Osteoblast (primary cell): ENCODE measurements around the gene PPARGC1A. TPM values are rescaled to one million over a fixed set of nuclear protein-coding genes. Genes with fewer than 3 reads are reported as not detected.

ENCODE experiments used
- DNase-seq: peaks from one replicate; pipeline ENCODE4 v3.0.0; 2011; ENCODE audit warnings: low spot score, mixed read lengths; ENCODE audit not compliant: insufficient read length; ENCODE audit errors: missing footprints
- H2AFZ ChIP-seq: 2 replicates; pipeline ENCODE4 v1.6.0; 2011; ENCODE audit warnings: mild to moderate bottlenecking, low read length
- H3K27ac ChIP-seq: 2 replicates; pipeline ENCODE4 v1.5.1; 2011; ENCODE audit warnings: mild to moderate bottlenecking, low read depth, low read length, moderate library complexity
- H3K27me3 ChIP-seq: 2 replicates; pipeline ENCODE4 v1.6.0; 2012; ENCODE audit warnings: mild to moderate bottlenecking, control low read depth, inconsistent platforms, low read length, moderate library complexity; ENCODE audit not compliant: insufficient read depth
- H3K36me3 ChIP-seq: 2 replicates; pipeline ENCODE4 v1.5.1; 2011; ENCODE audit warnings: mild to moderate bottlenecking, low read length, control low read depth, moderate library complexity; ENCODE audit not compliant: insufficient read depth
- H3K4me1 ChIP-seq: 2 replicates; pipeline ENCODE4 v1.5.1; 2011; ENCODE audit warnings: mild to moderate bottlenecking, low read length, control low read depth, moderate library complexity; ENCODE audit not compliant: insufficient read depth
- H3K4me2 ChIP-seq: 2 replicates; pipeline ENCODE4 v1.6.0; 2011; ENCODE audit warnings: mild to moderate bottlenecking, low read length; ENCODE audit not compliant: insufficient read depth
- H3K4me3 ChIP-seq: fragments of 200-600 bp; sonication (generic); 3 replicates; pipeline ENCODE4 v1.5.1; 2012; ENCODE audit warnings: mild to moderate bottlenecking, low read length, inconsistent platforms; ENCODE audit not compliant: insufficient read depth
- H3K79me2 ChIP-seq: 2 replicates; pipeline ENCODE4 v1.6.0; 2012; ENCODE audit warnings: mild to moderate bottlenecking, low read length, control low read depth, inconsistent platforms; ENCODE audit not compliant: insufficient read depth
- H3K9me3 ChIP-seq: 2 replicates; pipeline ENCODE4 v1.5.1; 2011; ENCODE audit warnings: low read depth, low read length, control low read depth
- H4K20me1 ChIP-seq: 2 replicates; pipeline ENCODE4 v1.6.0; 2012; ENCODE audit warnings: mild to moderate bottlenecking, low read length, control low read depth; ENCODE audit not compliant: insufficient read depth
- total RNA-seq: library from RNA; depleted of rRNA; stranded (reverse); fragments of >200 nt; gene quantifications from 2 replicates; pipeline ENCODE4 v1.2.3, GENCODE V29; 2012
- TF ChIP-seq, protein P1 (sequence below): IDR thresholded peaks from 2 replicates; pipeline ENCODE4 v1.5.1; 2011; ENCODE audit warnings: mild to moderate bottlenecking, low read depth, low read length, moderate library complexity; ENCODE audit errors: extremely low read depth

PPARGC1A gene
- total RNA-seq, 1 donor, result 2.5 TPM

DNA sequence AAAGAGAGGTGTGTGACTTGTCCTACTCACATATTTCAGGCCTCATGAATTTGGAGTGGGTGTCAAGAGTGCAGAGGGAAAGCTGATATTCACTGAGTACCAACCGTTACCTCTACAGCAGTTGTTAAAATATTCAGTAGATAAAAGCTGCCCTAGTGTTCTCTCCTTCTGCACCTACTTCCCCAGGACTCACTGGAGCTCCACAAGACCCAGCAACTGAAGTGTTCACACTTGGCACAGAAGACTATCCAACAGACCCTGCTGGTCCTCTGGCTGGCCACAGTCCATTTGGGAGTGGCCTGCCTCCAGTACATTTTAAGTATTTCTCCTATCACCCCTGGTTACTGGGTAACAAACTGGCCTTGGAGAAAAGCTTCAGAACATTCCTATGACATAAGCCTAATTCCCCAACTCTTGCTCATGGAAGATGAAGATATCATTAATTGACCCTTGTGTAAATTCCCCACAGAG lies 70.8 kb downstream of the PPARGC1A start:
- TF ChIP-seq, protein P1, sequence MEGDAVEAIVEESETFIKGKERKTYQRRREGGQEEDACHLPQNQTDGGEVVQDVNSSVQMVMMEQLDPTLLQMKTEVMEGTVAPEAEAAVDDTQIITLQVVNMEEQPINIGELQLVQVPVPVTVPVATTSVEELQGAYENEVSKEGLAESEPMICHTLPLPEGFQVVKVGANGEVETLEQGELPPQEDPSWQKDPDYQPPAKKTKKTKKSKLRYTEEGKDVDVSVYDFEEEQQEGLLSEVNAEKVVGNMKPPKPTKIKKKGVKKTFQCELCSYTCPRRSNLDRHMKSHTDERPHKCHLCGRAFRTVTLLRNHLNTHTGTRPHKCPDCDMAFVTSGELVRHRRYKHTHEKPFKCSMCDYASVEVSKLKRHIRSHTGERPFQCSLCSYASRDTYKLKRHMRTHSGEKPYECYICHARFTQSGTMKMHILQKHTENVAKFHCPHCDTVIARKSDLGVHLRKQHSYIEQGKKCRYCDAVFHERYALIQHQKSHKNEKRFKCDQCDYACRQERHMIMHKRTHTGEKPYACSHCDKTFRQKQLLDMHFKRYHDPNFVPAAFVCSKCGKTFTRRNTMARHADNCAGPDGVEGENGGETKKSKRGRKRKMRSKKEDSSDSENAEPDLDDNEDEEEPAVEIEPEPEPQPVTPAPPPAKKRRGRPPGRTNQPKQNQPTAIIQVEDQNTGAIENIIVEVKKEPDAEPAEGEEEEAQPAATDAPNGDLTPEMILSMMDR, result no peak
- no peaks in the 10 kb centered on the region for H3K27me3 ChIP-seq
- no peaks in the 10 kb centered on the region for H3K4me1 ChIP-seq
- no peak overlapping the region for H3K4me2 ChIP-seq
- H3K9me3 ChIP-seq, result no peaks in the 10 kb centered on the region
- H2AFZ ChIP-seq, result no peak overlapping the region
- H3K36me3 ChIP-seq, result no peaks in the 10 kb centered on the region
- no peak for DNase-seq
- H3K4me3 ChIP-seq, result no peak overlapping the region
- no peaks in the 10 kb centered on the region for H3K79me2 ChIP-seq
- H4K20me1 ChIP-seq, result no peaks in the 10 kb centered on the region
- no peak overlapping the region for H3K27ac ChIP-seq

DNA sequence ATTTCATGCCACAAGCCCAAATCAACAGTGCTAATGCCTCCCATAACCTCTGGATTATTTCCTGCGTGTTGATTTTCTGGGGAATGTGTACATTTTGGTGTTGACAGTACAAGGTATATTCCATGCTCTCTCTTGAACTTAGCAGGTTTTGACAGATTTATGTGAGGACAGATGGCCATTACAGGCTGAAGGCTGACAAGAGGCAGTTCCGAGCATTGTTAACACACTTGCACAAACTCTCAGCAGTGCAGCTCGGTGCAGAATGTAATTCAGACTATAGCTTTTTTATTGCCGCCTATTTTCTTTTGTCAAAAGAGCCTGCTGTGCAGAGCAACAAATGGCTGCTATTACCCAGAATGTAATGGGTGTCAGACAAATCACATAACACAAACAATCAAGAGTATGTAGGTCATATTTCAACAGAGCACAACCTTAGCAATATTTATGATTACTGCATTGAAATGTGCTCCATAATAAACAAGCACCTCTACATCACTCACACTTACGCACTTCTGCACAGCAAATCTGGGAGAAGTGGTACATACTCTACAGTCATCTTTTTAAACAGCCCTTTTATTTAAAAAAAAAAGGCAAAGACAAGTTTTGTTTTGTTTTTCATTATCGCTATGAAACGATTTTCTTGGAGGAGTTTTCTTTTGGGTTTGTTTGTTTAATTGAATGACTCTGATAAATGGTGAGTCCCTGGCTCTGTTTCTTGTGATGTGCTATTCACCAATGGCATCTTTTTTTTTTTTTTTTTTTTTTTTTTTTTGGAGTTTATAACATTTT lies 71.6 kb downstream of the PPARGC1A start:
- Histone ChIP-seq H3K4me2 (no peak overlapping the region), H3K9me3 (no peaks in the 10 kb centered on the region), H3K27me3 (no peaks in the 10 kb centered on the region), H4K20me1 (no peaks in the 10 kb centered on the region), H3K79me2 (no peaks in the 10 kb centered on the region), H3K4me3 (no peak overlapping the region), H3K4me1 (no peaks in the 10 kb centered on the region), H2AFZ (no peak overlapping the region), H3K36me3 (no peaks in the 10 kb centered on the region), H3K27ac (no peak overlapping the region)
- TF ChIP-seq, protein P1, result no peak
- DNase-seq, result no peak

DNA sequence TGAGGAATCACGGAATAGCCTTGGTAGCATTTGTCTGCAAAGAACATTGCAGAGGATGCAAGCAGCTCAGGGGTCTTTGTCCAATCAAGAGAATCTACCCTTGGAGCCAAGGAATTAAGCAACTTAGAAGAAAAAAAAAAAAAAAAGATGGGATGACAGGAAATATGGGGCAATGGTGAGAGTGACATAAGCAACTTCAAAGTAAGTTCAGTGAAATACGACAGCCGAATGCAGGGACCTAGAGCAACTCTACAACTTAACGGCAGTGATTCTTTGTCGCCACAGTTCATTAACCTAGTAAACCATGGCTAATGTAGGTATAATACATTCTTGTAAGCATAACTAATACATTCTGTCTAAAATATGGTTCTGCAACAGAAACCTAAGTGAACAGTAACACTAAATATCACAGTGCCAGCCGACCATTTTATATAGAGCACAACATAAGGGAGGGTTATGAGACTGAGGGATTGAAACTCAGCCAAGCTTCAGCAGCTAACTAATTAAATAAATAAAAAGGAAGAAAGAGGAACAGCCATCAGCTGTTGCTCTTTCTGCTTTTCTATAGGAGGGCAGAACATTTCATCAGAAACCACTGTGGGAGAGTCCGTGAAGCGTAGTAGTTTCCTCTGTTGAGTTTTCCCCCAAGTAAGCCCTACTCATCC lies 74.7 kb downstream of the PPARGC1A start:
- H3K4me2 ChIP-seq, result no peak overlapping the region
- TF ChIP-seq, protein P1, result no peak
- no peak overlapping the region for H3K4me3 ChIP-seq
- H3K79me2 ChIP-seq, result no peaks in the 10 kb centered on the region
- DNase-seq, result no peak
- no peaks in the 10 kb centered on the region for H3K4me1 ChIP-seq
- H3K36me3 ChIP-seq, result no peaks in the 10 kb centered on the region
- no peaks in the 10 kb centered on the region for H3K27me3 ChIP-seq
- no peak overlapping the region for H3K27ac ChIP-seq
- H3K9me3 ChIP-seq, result no peaks in the 10 kb centered on the region
- H2AFZ ChIP-seq, result no peak overlapping the region
- H4K20me1 ChIP-seq, result no peaks in the 10 kb centered on the region

DNA sequence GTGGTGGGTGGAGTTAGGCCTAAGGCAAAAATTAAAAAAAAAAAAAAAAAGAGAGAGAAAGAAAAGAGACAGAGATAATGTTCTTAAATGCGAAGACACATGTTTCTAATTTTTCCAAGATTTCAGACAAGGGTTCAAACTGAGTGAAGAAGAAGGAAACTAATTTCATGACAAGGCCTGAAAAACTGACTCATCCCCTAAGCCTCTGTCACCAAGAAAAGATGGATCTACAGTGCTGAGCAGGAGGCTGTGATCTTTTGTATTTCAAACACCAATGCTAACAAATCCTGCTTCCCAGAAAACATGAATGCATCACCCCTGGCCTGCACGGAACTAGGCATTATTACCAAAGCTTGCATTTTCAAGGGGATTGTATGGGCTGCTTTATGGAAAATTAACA lies 75.3 kb downstream of the PPARGC1A start:
- no peaks in the 10 kb centered on the region for H3K4me1 ChIP-seq
- H3K79me2 ChIP-seq, result no peaks in the 10 kb centered on the region
- H2AFZ ChIP-seq, result no peak overlapping the region
- no peak overlapping the region for H3K4me3 ChIP-seq
- H3K27me3 ChIP-seq, result no peaks in the 10 kb centered on the region
- TF ChIP-seq, protein P1, result no peak
- H3K36me3 ChIP-seq, result no peaks in the 10 kb centered on the region
- no peak overlapping the region for H3K27ac ChIP-seq
- H3K4me2 ChIP-seq, result no peak overlapping the region
- H3K9me3 ChIP-seq, result no peaks in the 10 kb centered on the region
- no peaks in the 10 kb centered on the region for H4K20me1 ChIP-seq
- no peak for DNase-seq
